ENCODE results near the gene ZNF185.
A peak's percentile ranks its signal among the peaks of the same experiment; 100 is the strongest.

The ZNF185 gene

GRCh38 chrX:152897222-152898131 is at the start of gene ZNF185:
Gene ZNF185 (plus strand): TSS chrX:152898067. CDS start chrX:152914490, 16,423 bp downstream.
- Mint-ChIP-seq H3K9me3 (peaks cover 63% of the 10 kb centered on the region), H3K36me3 (ENCODE audit: low read depth) (no peaks in the 10 kb centered on the region), H3K27me3 (ENCODE audit: low read depth, poor library complexity) (no peaks in the 10 kb centered on the region), H3K4me3 (peak within 1 kb of the TSS; percentile 70), H3K27ac (no peak within 1 kb of the TSS), H3K4me1 (peaks cover 59% of the 10 kb centered on the region)
- peak; percentile 77 for DNase-seq
- TF ChIP-seq, protein P1, sequence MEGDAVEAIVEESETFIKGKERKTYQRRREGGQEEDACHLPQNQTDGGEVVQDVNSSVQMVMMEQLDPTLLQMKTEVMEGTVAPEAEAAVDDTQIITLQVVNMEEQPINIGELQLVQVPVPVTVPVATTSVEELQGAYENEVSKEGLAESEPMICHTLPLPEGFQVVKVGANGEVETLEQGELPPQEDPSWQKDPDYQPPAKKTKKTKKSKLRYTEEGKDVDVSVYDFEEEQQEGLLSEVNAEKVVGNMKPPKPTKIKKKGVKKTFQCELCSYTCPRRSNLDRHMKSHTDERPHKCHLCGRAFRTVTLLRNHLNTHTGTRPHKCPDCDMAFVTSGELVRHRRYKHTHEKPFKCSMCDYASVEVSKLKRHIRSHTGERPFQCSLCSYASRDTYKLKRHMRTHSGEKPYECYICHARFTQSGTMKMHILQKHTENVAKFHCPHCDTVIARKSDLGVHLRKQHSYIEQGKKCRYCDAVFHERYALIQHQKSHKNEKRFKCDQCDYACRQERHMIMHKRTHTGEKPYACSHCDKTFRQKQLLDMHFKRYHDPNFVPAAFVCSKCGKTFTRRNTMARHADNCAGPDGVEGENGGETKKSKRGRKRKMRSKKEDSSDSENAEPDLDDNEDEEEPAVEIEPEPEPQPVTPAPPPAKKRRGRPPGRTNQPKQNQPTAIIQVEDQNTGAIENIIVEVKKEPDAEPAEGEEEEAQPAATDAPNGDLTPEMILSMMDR (IDR thresholded peaks at IDR 0.05), result no peak

- Mint-ChIP-seq H3K9me3 (peaks cover 60% of the 10 kb centered on the region), H3K27ac (no peak overlapping the region), H3K4me3 (no peak overlapping the region), H3K27me3 (ENCODE audit: low read depth, poor library complexity) (no peaks in the 10 kb centered on the region), H3K4me1 (peaks cover 3% of the 10 kb centered on the region), H3K36me3 (ENCODE audit: low read depth) (peaks cover 68% of the 10 kb centered on the region)
- TF ChIP-seq, protein P1 (IDR thresholded peaks at IDR 0.05), result no peak
- no peak for DNase-seq
Observed at GRCh38 chrX:152850465-152850864, 47.4 kb upstream of the ZNF185 start.

DNA sequence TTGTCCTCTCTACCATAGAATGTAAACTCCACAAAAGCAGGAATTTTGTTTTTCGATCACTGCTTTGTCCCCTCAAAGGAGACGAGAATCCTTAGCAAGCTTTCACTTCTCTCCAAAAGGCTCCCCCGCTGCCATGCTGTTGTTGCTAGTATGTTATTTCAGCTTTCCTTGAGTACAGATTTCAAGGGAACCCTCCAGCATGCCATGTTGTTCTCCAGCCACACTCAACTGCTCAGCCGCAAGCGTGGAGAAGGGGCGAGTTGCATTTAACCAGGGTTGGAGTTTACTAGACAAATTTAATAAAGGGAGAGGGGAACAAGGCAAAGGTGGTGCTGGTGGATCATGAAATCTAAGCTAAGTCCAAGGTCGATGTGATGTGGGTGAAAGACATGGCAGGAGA is 43.9 kb upstream of the ZNF185 start:
- Mint-ChIP-seq H3K9me3 (peaks cover 57% of the 10 kb centered on the region), H3K27me3 (ENCODE audit: low read depth, poor library complexity) (no peaks in the 10 kb centered on the region), H3K4me1 (peaks cover 18% of the 10 kb centered on the region), H3K27ac (peak overlapping the region; percentile 68), H3K36me3 (ENCODE audit: low read depth) (peaks cover 74% of the 10 kb centered on the region), H3K4me3 (no peak overlapping the region)
- DNase-seq, result no peak
- TF ChIP-seq, protein P1 (IDR thresholded peaks at IDR 0.05), result no peak

- H3K36me3 Mint-ChIP-seq (ENCODE audit: low read depth), result peaks cover 64% of the 10 kb centered on the region
- no peak overlapping the region for H3K4me3 Mint-ChIP-seq
- H3K9me3 Mint-ChIP-seq, result peaks cover 64% of the 10 kb centered on the region
- no peaks in the 10 kb centered on the region for H3K27me3 Mint-ChIP-seq (ENCODE audit: low read depth, poor library complexity)
- H3K4me1 Mint-ChIP-seq, result peaks cover 44% of the 10 kb centered on the region
- DNase-seq, result peak; percentile 52
- peak overlapping the region; percentile 44 for H3K27ac Mint-ChIP-seq
- TF ChIP-seq, protein P1 (IDR thresholded peaks at IDR 0.05), result no peak
Observed at GRCh38 chrX:152861116-152861515, 36.8 kb upstream of the ZNF185 start.

- TF ChIP-seq, protein P1 (IDR thresholded peaks at IDR 0.05), result no peak
- H3K27me3 Mint-ChIP-seq (ENCODE audit: low read depth, poor library complexity), result no peaks in the 10 kb centered on the region
- peak overlapping the region; percentile 41 for H3K27ac Mint-ChIP-seq
- no peak for DNase-seq
- H3K9me3 Mint-ChIP-seq, result peaks cover 71% of the 10 kb centered on the region
- peaks cover 71% of the 10 kb centered on the region for H3K36me3 Mint-ChIP-seq (ENCODE audit: low read depth)
- H3K4me3 Mint-ChIP-seq, result no peak overlapping the region
- H3K4me1 Mint-ChIP-seq, result peaks cover 46% of the 10 kb centered on the region
Observed at GRCh38 chrX:152861826-152862225, 36.0 kb upstream of the ZNF185 start.

All from nephron progenitor cell (in vitro differentiated cells).